ENCODE data around the gene LEFTY2.

The LEFTY2 gene

GRCh38 chr1:225928186-225929175 lies 12.5 kb downstream of the LEFTY2 start:
- DNase-seq: no peak

- DNase-seq: no peak
Observed at GRCh38 chr1:225926551-225927113, 14.4 kb downstream of the LEFTY2 start.

- DNase-seq: peak; percentile 76
Observed at GRCh38 chr1:225923692-225924555, 17.1 kb downstream of the LEFTY2 start, which contains the start of gene PYCR2. TSS of gene PYCR2 (minus strand) at chr1:225924250. CDS start at chr1:225924110, 140 bp downstream.

GRCh38 chr1:225923381-225923691 lies 17.7 kb downstream of the LEFTY2 start:
- no peak for DNase-seq

GRCh38 chr1:225921734-225922709 lies 19.0 kb downstream of the LEFTY2 start:
- DNase-seq: no peak

- no peak for DNase-seq
Observed at GRCh38 chr1:225919906-225920305, 21.1 kb downstream of the LEFTY2 start.

GRCh38 chr1:225918280-225918679 lies 22.7 kb downstream of the LEFTY2 start:
- no peak for DNase-seq

- DNase-seq: no peak
Observed at GRCh38 chr1:225917536-225917935, 23.5 kb downstream of the LEFTY2 start.

- DNase-seq: no peak
Observed at GRCh38 chr1:225917101-225917500, 23.9 kb downstream of the LEFTY2 start.

- no peak for DNase-seq
Observed at GRCh38 chr1:225915538-225915991, 25.5 kb downstream of the LEFTY2 start.

GRCh38 chr1:225914947-225915346 lies 26.1 kb downstream of the LEFTY2 start:
- no peak for DNase-seq

GRCh38 chr1:225914391-225914790 lies 26.6 kb downstream of the LEFTY2 start:
- no peak for DNase-seq

- no peak for DNase-seq
Observed at GRCh38 chr1:225911191-225912130, 29.6 kb downstream of the LEFTY2 start.

GRCh38 chr1:225909477-225909876 lies 31.5 kb downstream of the LEFTY2 start:
- DNase-seq: no peak

- peak; percentile 56 for DNase-seq
Observed at GRCh38 chr1:225908773-225909172, 32.2 kb downstream of the LEFTY2 start.

- DNase-seq: no peak
Observed at GRCh38 chr1:225908013-225908640, 32.9 kb downstream of the LEFTY2 start.

- no peak for DNase-seq
Observed at GRCh38 chr1:225907341-225907740, 33.7 kb downstream of the LEFTY2 start.

- DNase-seq: no peak
Observed at GRCh38 chr1:225906467-225906866, 34.6 kb downstream of the LEFTY2 start.

GRCh38 chr1:225903623-225904022 lies 37.4 kb downstream of the LEFTY2 start:
- DNase-seq: no peak
